Glomerular endothelial cell (primary cell): ENCODE measurements around the gene MAP3K4. TPM values are rescaled to one million over a fixed set of nuclear protein-coding genes. Genes with fewer than 3 reads are reported as not detected.

Source experiments
- DNase-seq: peaks from one replicate; pipeline ENCODE4 v3.0.0-alpha.2; 2011; ENCODE audit warnings: low read depth, low spot score; ENCODE audit errors: extremely low read depth
- total RNA-seq: library from RNA; depleted of rRNA; stranded (reverse); fragments of >200 nt; gene quantifications from 2 replicates; pipeline ENCODE4 v1.2.3, GENCODE V29; 2015

MAP3K4 gene
- total RNA-seq, 1 donor from 2014 or later, result 17.0 TPM

GRCh38 chr6:161035182-161035980, 43.8 kb downstream of the MAP3K4 start:
- no peak for DNase-seq

GRCh38 chr6:161035981-161036263, 44.4 kb downstream of the MAP3K4 start:
- no peak for DNase-seq

DNA sequence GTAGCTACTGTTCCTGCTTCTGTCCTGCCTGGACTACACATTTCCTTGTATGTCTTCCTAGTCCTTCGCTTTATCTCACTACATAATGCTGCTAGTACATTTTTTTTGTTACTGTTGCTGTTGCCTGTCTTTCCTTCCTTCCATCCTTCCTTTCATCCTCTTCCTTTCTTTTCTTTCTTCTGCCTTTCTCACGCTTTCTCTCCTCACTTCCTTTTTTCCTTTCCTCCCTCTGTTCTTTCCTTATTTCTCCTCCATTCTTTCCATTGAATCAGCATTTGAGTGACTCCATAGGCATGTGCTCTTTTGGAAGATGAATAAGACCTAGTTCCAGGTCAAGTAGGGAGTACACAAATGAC, 46.3 kb downstream of the MAP3K4 start:
- no peak for DNase-seq

GRCh38 chr6:161038229-161039031, 46.9 kb downstream of the MAP3K4 start:
- DNase-seq, result no peak

DNA sequence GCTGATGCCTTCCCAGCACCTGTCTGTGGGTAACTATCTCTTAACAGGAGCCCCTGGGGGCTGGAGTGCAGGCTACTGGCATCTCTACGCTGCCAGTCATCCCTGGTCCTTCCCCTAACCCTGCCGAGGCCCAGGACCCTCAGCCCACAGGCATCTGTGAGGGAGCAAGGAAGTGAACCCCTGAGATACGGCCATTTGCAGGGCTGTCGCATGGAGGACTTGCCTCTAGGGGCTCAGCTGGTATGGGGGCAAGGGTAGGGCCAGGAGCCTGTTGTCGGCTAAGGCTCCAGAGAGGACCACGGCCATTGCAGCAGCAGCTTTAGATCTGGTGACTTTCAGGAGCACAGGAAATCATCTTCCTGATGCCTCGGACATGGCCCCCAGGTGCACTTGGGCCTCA, 49.7 kb downstream of the MAP3K4 start:
- no peak for DNase-seq

GRCh38 chr6:161044335-161044734, 52.8 kb downstream of the MAP3K4 start:
- no peak for DNase-seq

DNA sequence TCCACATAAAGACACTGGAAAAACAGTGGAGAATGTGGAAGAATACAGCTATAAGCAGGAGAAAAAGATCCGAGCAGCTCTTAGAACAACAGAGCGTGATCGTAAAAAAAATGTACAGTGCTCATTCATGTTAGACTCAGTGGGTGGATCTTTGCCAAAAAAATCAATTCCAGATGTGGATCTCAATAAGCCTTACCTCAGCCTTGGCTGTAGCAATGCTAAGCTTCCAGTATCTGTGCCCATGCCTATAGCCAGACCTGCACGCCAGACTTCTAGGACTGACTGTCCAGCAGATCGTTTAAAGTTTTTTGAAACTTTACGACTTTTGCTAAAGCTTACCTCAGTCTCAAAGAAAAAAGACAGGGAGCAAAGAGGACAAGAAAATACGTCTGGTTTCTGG, 57.1 kb downstream of the MAP3K4 start:
- no peak for DNase-seq

GRCh38 chr6:161050134-161050765, 58.7 kb downstream of the MAP3K4 start:
- DNase-seq, result no peak

DNA sequence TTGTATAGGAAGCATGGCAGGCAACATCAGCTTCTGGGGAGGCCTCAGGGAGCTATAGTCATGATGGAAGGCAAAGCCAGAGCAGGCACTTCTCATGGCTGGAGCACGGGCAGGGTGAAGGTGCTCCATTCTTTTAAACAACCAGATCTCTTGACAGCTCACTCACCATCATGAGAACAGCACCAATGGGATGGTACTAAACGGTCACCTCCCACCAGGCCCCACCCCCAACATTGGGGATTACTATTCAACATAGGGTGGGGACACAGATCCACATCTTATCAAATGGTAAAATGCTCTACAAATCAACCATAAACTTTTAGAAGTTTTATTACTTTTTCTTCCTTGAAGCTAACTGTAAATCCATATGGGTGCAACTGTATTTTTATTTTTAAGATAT, 61.5 kb downstream of the MAP3K4 start:
- DNase-seq, result no peak

- no peak for DNase-seq
Measured at GRCh38 chr6:161054876-161055275, 63.3 kb downstream of the MAP3K4 start.

DNA sequence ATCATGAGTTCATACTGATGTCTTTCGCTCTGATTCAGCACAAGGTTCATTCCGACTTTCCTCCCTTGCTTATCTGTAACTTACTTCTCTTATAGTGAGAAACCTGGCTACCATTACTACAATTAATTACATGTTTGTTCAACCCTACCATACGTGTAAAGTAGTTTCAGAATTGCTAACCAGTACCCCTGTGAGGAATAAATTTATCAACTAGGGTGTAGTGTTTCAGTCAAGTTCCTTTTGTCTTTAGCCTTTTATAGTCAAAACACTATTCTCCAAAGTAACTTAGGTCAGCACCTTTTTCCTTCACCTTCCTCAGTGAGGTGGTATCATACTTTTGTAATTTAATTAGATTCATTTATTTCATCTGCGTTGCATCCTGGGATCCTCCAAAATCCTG, 64.9 kb downstream of the MAP3K4 start:
- DNase-seq, result no peak

DNA sequence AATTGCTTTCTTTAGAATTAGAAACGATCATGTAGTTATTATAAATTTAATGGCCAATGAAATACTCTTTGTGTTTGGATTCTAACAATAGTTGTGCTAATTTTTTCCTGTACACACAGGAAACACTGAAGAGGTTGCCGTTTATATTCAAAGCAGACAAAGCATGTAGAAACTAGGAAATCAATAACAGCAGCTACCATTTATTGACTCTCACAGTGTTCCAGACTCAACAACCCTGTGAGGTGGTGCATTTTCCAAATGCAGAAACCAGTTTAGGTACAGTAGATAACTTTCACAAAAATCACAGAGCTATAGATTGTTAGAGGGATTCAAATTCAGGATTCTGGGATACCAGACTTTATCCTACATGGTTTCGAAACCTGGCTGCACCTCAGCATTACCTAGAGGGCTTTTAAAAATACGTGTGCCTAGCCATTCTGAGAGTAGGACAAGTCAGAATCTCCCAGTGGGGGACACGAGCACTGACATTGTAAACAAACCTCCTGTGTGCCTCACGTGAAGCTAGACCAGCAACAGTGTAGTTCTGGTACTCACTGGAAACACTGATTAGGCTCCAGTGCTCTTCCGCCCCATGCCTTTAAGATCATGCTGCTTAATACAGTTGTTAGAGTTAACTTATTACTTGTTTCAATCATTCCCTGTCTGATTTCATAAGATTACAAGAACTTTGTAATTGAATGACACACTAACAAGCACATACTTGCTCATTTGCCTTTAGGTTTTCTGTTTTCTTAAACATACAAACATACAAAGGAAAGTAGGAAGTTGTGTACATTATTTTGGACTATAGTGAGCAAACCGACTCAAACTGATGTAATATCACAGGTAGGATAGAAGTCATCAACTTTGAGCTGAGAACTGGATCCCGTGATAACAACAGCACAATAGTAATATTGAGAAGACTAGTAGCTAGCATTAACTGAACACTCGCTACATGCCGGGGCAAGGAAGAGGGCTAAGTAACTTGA, 65.8 kb downstream of the MAP3K4 start:
- DNase-seq, result no peak

- no peak for DNase-seq
Measured at GRCh38 chr6:161058741-161059140, 67.2 kb downstream of the MAP3K4 start.

- no peak for DNase-seq
Measured at GRCh38 chr6:161061576-161061975, 70.0 kb downstream of the MAP3K4 start.

- DNase-seq, result no peak
Measured at GRCh38 chr6:161064915-161065314, 73.3 kb downstream of the MAP3K4 start.

GRCh38 chr6:161066511-161066910, 74.9 kb downstream of the MAP3K4 start:
- no peak for DNase-seq

DNA sequence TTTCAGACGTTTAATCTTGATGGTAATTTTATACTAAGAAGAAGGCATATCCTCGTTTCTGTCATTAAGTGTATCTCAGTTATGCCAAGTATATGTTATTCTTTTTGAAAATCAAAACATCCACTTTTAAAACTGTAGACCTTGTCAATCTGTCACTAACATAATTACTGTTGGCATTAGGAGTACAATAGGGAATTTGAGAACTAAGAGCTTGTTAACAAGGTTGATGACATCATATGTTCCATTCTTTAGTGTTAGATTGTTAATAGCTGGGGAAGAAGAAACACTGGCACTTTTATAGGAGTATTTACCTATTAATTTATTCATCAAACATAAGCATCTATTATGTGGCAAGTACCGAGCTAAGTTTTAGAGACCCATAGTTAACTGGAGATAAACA, 76.2 kb downstream of the MAP3K4 start:
- no peak for DNase-seq

GRCh38 chr6:161068321-161068741, 76.8 kb downstream of the MAP3K4 start:
- DNase-seq, result no peak

- DNase-seq, result no peak
Measured at GRCh38 chr6:161073930-161074329, 82.4 kb downstream of the MAP3K4 start.

- DNase-seq, result no peak
Measured at GRCh38 chr6:161074496-161075121, 83.0 kb downstream of the MAP3K4 start.
